WTC11 (cell line): ENCODE data around the gene COL5A1.

Source experiments
- ATF2 ChIP-seq: sonication (generic); formaldehyde crosslinking; IDR thresholded peaks from 2 replicates; pipeline ENCODE4 v1.8.1; 2022; ENCODE audit warnings: low read depth, missing genetic modification reagents, borderline replicate concordance
- ATF3 ChIP-seq: sonication (generic); formaldehyde crosslinking; conservative IDR thresholded peaks from 2 replicates; pipeline ENCODE4 v1.8.1; 2022; ENCODE audit warnings: mild to moderate bottlenecking, missing genetic modification reagents
- CREB1 ChIP-seq: sonication (generic); formaldehyde crosslinking; IDR thresholded peaks from 2 replicates; pipeline ENCODE4 v1.8.0; 2023; ENCODE audit warnings: mild to moderate bottlenecking, missing genetic modification reagents
- CREM ChIP-seq: sonication (generic); formaldehyde crosslinking; IDR thresholded peaks from 2 replicates; pipeline ENCODE4 v1.8.1; 2022; ENCODE audit warnings: mild to moderate bottlenecking, missing genetic modification reagents, moderate library complexity
- CTCF ChIP-seq: fragments of 200-600 bp; IDR thresholded peaks from 2 replicates; pipeline ENCODE4 v1.8.0; 2022; ENCODE audit warnings: antibody characterized with exemption
- E2F4 ChIP-seq: sonication (generic); formaldehyde crosslinking; IDR thresholded peaks from 2 replicates; pipeline ENCODE4 v1.8.1; 2022; ENCODE audit warnings: low read depth, mild to moderate bottlenecking, moderate library complexity, missing genetic modification reagents, borderline replicate concordance
- IRF1 ChIP-seq: sonication (generic); formaldehyde crosslinking; IDR thresholded peaks from 2 replicates; pipeline ENCODE4 v1.8.0; 2023; ENCODE audit warnings: missing genetic modification reagents
- NR2C2 ChIP-seq: sonication (generic); formaldehyde crosslinking; IDR thresholded peaks from 2 replicates; pipeline ENCODE4 v1.8.0; 2022; ENCODE audit warnings: mild to moderate bottlenecking, missing genetic modification reagents
- PREB ChIP-seq: sonication (generic); formaldehyde crosslinking; IDR thresholded peaks from 2 replicates; pipeline ENCODE4 v1.8.1; 2022; ENCODE audit warnings: mild to moderate bottlenecking, missing genetic modification reagents, moderate library complexity, borderline replicate concordance
- USF2 ChIP-seq: sonication (generic); formaldehyde crosslinking; IDR thresholded peaks from 2 replicates; pipeline ENCODE4 v1.8.1; 2023; ENCODE audit warnings: mild to moderate bottlenecking, missing genetic modification reagents, moderate library complexity
- ZBTB21 ChIP-seq: sonication (generic); formaldehyde crosslinking; IDR thresholded peaks from 2 replicates; pipeline ENCODE4 v1.8.1; 2023; ENCODE audit warnings: mild to moderate bottlenecking, missing genetic modification reagents, borderline replicate concordance

- TF ChIP-seq PREB (no peak), CTCF (no peak), ATF2 (CRISPR knock-in tag) (no peak), E2F4 (CRISPR knock-in tag) (no peak), CREB1 (CRISPR knock-in tag) (no peak), ATF3 (CRISPR knock-in tag) (no peak), CREM (CRISPR knock-in tag) (no peak), NR2C2 (no peak), ZBTB21 (no peak), USF2 (CRISPR knock-in tag) (no peak), IRF1 (CRISPR knock-in tag) (no peak)
These were observed 46.0 kb downstream of the COL5A1 start for GRCh38 chr9:134687556-134687955.
